GM13977 (cell line): ENCODE data around the gene TMEM117.

Source experiments
- DNase-seq: peaks from one replicate; pipeline ENCODE4 v3.0.0; 2012; ENCODE audit warnings: low spot score
- in situ Hi-C: fragments of 300-500 bp; cut with MboI; formaldehyde crosslinking; loops from one replicate; pipeline ENCODE4 v1.12.0; 2022; ENCODE audit warnings: low sequenced_read_pairs, low pct_unique_long_range_greater_than_20kb, mixed read lengths, inconsistent platforms; ENCODE audit not compliant: unreplicated experiment
- TF ChIP-seq, protein P1 (sequence below): IDR thresholded peaks from 2 replicates; pipeline ENCODE4 v1.5.1; 2012; ENCODE audit warnings: mild to moderate bottlenecking, control low read depth; ENCODE audit not compliant: insufficient read depth; ENCODE audit errors: extremely low read depth, missing control alignments

TMEM117 gene

GRCh38 chr12:44227616-44228015, 391.7 kb downstream of the TMEM117 start:
- in situ Hi-C loops: no loop called here
- DNase-seq: no peak
- TF ChIP-seq, protein P1, sequence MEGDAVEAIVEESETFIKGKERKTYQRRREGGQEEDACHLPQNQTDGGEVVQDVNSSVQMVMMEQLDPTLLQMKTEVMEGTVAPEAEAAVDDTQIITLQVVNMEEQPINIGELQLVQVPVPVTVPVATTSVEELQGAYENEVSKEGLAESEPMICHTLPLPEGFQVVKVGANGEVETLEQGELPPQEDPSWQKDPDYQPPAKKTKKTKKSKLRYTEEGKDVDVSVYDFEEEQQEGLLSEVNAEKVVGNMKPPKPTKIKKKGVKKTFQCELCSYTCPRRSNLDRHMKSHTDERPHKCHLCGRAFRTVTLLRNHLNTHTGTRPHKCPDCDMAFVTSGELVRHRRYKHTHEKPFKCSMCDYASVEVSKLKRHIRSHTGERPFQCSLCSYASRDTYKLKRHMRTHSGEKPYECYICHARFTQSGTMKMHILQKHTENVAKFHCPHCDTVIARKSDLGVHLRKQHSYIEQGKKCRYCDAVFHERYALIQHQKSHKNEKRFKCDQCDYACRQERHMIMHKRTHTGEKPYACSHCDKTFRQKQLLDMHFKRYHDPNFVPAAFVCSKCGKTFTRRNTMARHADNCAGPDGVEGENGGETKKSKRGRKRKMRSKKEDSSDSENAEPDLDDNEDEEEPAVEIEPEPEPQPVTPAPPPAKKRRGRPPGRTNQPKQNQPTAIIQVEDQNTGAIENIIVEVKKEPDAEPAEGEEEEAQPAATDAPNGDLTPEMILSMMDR: no peak

DNA sequence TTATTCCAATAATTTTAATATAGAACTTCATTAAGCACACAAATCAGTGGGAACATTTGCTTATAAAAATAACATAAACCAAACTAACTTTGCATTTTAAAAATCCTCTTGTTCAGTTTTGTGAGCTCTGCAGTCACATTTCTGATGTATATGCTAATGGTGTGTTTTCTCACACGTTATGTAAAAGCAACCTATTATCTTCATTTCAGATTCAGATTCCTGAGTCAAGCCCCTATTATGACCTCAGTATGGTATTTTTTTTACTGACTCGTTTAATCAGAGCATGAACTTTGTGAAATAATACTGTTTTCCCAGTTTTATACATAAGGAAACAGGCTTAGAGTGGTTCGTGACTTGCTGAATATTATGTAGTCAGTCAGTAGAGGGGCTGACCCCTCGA, 394.0 kb downstream of the TMEM117 start:
- TF ChIP-seq, protein P1: no peak
- DNase-seq: no peak
- in situ Hi-C loops: no loop called here

DNA sequence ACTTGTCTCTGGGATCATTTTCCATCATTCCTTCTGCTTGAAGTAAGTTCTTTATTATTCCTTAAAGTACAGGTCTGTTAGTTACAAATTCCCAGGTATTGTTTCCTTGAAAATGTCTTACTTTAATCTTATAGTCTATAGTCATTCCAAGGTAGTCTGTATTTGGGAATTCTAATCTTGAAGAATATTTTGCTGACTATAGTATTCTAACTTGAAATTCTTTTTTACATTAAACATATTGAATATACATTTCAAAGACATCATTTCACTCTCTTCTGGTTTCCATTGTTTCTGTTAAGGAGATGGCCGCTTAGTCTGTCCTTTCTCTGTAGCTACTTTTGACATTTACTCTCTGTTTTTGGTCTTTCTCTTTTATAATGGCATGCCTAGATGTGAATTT, 399.8 kb downstream of the TMEM117 start:
- in situ Hi-C loops: no loop called here
- no peak for DNase-seq
- TF ChIP-seq, protein P1: no peak

- TF ChIP-seq, protein P1: no peak
- in situ Hi-C loops: no loop called here
- DNase-seq: no peak
Observed at GRCh38 chr12:44240186-44240585, 404.3 kb downstream of the TMEM117 start.

GRCh38 chr12:44245932-44246331, 410.1 kb downstream of the TMEM117 start:
- DNase-seq: no peak
- TF ChIP-seq, protein P1: no peak
- in situ Hi-C loops: no loop called here

DNA sequence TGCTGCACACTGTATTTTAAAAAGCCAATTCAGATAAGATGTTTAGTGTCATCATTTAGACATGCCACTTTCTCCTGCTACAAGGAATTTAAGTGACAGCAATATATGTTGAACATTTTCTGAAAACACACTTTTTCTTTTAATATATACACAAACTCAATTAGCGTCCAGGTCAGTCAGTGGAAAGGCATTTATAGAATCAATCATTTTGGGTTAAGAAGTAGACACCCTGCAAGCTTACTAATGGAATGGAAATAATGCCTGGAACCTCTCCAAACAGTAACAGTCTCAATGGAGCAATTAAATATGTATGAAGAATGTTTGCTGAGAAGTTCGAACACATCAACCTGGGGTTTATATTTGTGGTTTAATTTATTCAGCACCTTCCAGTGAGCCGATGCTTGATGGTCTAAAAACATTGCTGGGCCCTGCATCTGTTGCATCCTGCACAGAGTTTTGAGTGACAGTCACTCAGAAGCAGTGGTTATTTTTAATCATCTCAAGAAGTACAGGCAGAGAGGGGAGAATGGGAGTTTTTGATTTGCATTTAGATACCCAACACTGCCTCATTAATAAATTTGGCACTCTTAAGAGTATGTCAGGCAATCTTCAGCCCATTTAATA, 410.7 kb downstream of the TMEM117 start:
- in situ Hi-C loops: no loop called here
- TF ChIP-seq, protein P1: no peak
- DNase-seq: no peak
